Stromal cell of bone marrow (primary cell): ENCODE results near the gene CCR8.
"Not testable (repeated sequence)": the region's sequence is repeated elsewhere in the genome, so short reads cannot be mapped to it uniquely, and the experiment has no call there.

Experiments used
- DNase-seq: peaks from one replicate; pipeline ENCODE4 v3.0.0-alpha.2; 2012; ENCODE audit warnings: low read depth

Gene CCR8

DNA sequence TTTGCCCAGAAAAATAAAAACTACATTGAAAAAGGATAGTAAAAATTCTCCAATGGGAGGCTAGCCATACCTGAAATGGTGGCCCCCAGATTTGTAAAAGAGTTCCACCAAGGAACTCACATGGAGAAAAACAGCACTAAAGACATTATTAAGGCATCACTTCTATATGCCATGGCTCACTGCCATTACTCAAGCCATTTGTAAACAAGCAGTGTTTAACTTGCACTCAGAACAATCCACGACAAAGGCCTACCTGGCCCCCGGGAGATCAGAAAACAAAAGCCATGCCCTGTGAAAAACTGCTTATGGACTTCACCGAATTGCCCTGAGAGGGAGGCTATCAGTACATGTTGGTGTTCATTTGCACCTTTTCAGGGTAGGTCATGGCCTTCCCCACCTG is 19.6 kb downstream of the CCR8 start:
- DNase-seq = no peak

DNA sequence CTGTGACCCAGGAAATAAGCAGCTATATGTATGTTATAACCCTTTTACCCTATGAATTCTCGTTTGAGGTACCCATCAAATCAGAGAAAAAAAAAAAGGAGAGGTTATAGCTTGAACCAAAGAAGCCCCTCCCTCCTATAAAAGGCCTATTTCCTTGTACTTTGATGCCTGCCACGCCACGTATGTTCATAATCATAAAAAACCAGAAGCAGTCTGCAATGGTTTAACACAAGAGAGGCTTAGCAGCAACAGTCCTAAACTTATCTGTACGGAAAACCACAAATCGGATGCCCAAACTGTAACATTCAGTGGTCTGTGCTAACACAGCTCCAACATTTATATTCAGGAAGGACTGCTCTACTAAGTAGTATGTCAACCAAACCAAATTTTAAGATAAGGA is 21.2 kb downstream of the CCR8 start:
- no peak for DNase-seq

DNA sequence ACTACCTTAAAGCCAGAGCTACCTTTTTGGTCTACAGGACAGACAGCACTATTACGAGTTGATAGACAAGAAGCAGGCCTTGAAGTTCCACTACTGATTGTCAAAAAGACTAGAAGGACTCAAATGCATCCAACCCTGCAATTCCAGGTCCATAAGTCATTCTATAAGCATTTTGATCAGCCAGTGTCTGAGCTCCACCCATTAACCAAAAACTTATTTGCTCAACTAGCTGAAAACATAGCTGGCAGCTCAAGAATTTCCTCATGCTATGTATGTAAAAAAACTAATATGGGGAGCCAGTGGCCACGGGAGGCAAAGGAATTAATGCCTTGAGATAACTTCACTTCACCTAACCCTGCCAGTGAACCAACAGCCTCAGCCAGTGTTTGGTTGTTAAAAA is 21.6 kb downstream of the CCR8 start:
- not testable (repeated sequence) for DNase-seq

DNA sequence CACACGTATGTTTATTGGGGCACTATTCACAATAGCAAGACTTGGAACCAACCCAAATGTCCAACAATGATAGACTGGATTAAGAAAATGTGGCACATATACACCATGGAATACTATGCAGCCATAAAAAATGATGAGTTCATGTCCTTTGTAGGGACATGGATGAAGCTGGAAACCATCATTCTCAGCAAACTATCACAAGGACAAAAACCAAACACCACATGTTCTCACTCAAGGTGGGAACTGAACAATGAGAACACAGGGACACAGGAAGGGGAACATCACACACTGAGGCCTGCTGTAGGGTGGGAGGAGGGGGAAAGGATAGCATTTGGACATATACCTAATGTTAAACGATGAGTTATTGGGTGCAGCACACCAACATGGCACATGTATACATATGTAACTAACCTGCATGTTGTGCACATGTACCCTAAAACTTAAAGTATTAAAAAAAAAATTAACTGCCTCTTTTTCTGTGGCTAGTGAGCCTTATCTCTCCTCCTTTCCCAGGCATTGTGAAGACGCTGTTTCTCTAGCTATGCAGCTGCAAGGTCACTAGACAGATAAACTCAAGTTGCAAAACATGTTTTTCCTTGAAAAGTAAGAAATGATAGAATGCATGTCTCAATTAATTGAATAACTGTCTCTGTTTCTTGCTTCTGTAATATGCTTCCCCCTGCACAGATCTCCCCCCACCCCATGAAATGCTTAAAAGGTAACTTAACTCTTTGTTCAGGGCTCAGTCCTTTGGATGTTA is 23.8 kb downstream of the CCR8 start:
- DNase-seq = not testable (repeated sequence)

DNA sequence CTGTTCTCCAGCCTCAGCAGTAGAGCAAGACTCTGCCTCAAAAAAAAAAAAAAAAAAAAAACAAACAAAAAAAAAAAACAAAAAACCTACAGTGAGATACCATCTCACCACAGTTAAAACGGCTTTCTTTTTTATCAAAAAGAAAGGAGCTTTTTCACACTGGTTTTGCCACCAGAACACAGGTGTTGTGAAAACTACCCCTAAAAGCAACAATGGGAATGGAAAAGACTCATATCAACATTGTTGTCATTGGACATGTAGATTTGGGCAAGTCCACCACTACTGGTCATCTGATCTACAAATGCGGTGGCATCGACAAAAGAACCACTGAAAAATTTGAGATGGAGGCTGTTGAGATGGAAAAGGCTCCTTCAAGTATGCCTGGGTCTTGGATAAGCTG is 28.8 kb downstream of the CCR8 start:
- no peak for DNase-seq

DNA sequence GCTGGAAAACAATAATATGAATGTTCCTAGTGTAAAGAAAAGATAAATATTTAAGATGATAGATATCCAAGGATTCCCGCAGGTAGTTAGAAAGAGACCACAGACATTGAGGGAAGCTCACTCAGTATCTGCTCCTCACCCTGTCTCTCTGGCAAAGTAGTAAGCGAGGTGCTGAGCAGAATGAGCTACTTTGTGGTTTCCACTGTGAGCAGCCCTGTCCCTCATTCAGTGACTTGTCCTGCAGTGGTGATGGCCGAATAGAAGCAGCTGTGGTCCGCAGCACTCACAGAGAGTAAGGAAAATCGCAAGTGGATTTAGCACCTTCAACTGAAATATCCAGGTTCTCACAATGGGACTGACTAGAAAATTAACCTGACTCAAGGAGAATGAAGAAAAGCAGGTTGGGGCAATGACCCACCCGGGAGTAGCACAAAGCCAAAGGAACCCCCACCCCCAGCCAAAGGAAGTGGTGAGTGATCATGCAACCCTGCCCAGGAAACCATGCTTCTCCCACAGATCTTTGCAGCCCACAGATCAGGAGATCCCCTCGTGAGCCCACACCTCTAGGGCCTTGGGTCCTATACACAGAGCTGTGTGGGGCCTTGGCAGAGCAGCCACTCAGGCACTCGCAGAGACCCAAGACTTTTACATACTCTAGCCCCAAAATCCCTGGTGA is 31.9 kb downstream of the CCR8 start:
- no peak for DNase-seq

DNA sequence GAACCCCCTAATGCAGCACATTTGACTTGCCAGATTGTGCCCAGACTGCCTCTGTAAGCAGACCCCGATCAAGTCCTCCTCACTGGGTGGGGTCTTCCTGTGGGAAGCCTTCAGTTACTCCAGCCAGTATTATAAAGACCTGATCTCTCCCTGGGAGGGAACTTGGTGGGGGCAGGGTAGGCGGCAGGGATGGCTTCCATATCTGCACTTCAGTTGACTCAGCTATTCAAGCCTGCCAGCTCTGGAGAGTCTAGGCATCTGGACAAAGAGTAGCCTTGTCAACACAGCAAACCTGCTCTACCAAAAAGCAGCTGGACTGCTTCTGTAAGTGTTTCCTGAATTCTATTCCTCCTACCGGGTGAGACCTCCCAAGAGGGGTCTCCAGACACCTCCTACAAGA is 32.7 kb downstream of the CCR8 start:
- no peak for DNase-seq

DNA sequence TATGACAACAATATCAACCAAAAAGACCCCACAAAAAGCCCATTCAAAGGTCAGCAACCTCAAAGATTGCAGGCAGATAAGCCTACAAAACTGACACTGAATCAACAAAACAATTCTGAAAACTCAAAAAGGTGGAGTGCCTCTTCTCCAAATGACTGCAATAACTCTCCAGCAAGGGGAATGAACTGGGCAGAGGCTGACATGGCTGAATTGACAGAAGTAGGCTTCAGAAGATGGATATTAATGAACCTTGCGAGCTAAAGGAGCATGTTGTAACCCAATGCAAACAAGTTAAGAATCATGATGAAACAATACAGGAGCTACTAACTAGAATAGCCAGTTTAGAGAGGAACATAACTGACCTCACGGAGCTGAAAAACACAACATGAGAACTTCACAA is 33.3 kb downstream of the CCR8 start:
- no peak for DNase-seq

DNA sequence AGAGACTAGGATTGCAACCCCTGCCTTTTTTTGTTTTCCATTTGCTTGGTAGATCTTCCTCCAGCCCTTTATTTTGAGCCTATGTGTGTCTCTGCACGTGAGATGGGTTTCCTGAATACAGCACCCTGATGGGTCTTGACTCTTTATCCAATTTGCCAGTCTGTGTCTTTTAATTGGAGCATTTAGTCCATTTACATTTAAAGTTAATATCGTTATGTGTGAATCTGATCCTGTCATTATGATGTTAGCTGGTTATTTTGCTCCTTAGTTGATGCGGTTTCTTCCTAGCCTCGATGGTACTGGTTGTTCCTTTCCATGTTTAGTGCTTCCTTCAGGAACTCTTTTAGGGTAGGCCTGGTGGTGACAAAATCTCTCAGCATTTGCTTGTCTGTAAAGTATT is 40.9 kb downstream of the CCR8 start:
- not testable (repeated sequence) for DNase-seq

DNA sequence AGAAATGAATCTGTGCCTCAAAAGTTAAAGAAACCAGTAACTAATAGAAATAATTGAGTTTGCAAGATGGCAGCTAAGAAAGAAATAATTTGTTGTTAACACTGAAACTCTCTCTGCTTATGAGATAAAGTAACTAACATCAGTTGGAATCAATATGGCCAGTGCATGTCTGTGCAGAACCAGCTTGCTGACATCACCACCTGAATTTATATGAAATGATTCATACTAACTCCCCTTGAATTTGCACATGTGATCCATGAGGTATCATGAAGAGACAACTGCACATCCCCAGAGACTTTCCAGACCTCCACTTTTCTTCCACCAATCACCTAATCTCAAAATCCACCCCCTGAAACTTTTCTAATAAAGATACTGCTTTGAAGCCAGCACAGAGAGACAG is 43.3 kb downstream of the CCR8 start:
- DNase-seq = no peak

DNA sequence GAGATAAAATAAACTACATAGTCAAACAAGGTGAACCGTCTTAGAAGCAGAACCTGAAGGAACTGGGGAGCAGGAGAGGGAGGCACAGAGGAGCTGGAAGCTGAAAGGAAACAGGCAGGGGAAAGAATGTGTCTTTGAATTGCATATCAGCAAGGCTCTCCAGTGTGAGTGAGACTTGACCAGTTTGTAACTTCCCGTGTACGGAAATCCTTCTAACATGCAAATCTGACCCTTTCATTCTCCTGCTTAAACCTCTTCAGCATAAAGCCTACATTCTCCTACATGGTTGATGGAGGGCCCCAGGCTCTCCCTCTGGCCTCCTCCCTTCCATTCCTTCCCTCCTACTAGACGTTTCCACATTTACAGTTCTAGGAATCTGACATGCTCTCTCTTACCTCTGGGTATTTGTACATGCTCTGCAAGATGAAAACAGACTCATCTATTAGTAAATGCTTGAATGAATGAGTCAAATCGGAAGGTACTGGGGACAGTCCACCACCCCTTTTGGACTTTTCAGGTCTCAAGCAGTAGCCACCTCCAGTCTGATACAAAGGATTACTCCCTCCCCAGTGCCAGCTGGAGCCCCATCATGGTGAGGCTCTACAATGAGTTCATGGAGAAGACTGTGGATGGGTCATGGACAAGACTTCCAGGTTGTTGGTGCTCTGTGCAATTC is 47.6 kb downstream of the CCR8 start:
- DNase-seq = no peak

DNA sequence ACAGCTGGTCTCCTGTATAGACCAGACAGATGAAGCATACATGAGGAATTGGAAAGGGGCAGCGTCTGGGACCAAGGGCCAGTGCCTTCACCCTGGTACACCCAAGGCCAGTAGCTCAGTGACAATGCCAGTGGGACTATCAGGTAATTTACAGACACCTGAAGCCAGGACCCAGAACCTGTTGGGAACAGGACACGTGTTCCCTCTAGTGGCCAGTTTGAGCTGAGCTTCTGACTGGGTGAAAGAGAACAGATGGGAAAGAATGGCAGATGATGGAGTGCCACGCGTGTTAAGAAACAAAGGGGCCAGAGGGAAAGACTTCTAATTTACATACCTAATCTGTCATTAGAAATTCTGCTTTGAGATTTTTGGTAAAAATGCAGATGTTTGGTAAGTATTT is 48.6 kb downstream of the CCR8 start:
- peak; percentile 3 for DNase-seq

DNA sequence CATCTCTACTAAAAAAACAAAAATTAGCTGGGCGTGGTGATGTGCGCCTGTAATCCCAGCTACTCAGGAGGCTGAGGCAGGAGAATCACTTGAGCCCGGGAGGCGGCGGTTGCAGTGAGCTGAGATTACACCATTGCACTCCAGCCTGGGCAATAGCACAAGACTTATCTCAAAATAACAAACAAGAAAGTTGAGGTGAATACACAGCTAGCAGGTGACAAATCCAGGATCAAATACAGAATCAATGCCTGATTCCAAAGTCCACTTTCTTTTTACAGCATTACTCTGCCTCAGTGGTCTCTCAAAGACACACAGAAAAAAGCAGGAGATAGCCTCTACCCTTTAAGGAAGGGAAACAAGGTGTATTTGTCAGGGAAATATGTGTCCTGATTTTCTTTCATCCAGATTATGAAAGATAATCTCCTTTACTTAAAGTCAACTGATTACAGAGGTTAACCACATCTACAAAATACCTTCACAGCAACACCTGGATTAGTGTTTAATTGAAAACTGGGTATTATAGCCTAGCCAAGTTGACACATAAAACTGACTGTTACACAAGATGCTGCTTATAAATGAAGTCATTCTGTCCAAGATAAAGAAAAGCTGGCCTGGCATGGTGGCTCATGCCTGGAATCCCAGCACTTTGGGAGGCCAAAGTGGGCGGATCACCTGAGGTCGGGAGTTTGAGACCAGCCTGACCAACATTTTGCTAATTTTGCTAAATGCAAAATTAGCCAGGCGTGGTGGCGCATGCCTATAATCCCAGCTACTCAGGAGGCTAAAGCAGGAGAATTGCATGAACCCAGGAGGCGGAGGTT is 49.7 kb downstream of the CCR8 start:
- no peak for DNase-seq

DNA sequence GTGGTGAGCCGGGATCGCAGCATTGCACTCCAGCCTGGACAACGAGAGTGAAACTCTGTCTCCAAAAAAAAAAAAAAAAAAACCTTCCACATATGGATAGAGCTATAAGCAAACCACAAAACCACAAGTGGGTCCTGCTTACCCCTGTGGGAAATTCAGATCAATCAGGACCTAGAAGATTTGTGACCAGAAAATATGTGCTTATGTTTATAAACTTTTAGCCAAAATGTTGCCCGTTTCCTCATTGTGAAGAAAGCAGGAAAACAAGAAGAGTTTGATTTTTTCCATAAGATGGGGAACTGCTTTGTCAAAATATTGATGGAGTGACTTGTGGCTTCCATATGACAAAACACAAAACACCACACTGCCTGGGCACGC is 50.3 kb downstream of the CCR8 start:
- DNase-seq = no peak

DNA sequence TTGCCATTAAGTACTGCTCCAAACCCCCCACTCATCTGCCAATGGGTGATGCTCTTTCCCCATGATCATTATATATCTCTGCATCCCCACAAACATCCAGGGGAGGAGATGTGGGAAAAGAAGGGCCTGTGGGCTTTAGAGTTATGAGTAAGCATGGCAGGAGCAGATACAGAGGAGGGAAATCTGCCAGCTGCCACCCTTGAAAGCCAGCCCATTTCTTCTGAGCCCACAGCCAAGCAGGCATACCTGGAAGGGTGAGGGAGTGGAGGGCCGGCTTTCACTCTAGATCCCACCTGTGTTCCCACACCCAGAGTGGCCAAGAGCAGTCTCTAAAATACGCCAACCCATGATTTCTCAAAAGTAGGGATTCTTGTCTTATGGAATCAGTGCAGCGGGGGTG is 51.9 kb downstream of the CCR8 start:
- DNase-seq = no peak
